H1 (cell line): ENCODE measurements around the gene UBE4B. TPM values are rescaled to one million over a fixed set of nuclear protein-coding genes. Genes with fewer than 3 reads are reported as not detected.

ENCODE experiments used
- CTCF ChIA-PET: fragments of 300-600 bp; sonication (Branson Sonifier 250); formaldehyde crosslinking; loops from one replicate; lab custom pipeline; 2021; ENCODE audit not compliant: partially characterized antibody; lab: Charles Lee
- POLR2A ChIA-PET: fragments of 300-600 bp; sonication (Branson Sonifier 250); formaldehyde crosslinking; loops from one replicate; lab custom pipeline; 2021; ENCODE audit warnings: inconsistent platforms; ENCODE audit not compliant: partially characterized antibody; lab: Charles Lee
- DNase-seq, 2 experiments: peaks; one replicate each; pipeline versions ENCODE4 v3.0.0 to v3.0.0-alpha.2; 2010 to 2022; ENCODE audit warnings: low spot score in 2 of 2, low read depth in 1 of 2, mixed read lengths in 1 of 2
- FAIRE-seq: peaks from 2 replicates; lab custom pipeline; 2011; peaks lifted over from hg19 to GRCh38; lab: Jason Lieb, UNC
- H2AFZ ChIP-seq: 2 replicates; pipeline ENCODE4 v1.8.1; 2012; ENCODE audit warnings: low read length, inconsistent platforms
- H2AK5ac ChIP-seq: 2 replicates; pipeline ENCODE4 v1.6.1; 2013; ENCODE audit warnings: low read depth, low read length
- H2BK120ac ChIP-seq: replicated peaks from 2 replicates; pipeline ENCODE3; 2013; ENCODE audit warnings: low read depth, low read length, inconsistent platforms
- H2BK12ac ChIP-seq: 2 replicates; pipeline ENCODE4 v1.6.1; 2013; ENCODE audit warnings: low read depth, low read length
- H2BK15ac ChIP-seq: 2 replicates; pipeline ENCODE4 v1.6.1; 2013; ENCODE audit warnings: low read length
- H2BK20ac ChIP-seq: 2 replicates; pipeline ENCODE4 v1.6.1; 2013; ENCODE audit warnings: low read length
- H2BK5ac ChIP-seq: 2 replicates; pipeline ENCODE4 v1.6.1; 2013; ENCODE audit warnings: low read depth, low read length
- H3K14ac ChIP-seq: 2 replicates; pipeline ENCODE4 v1.6.1; 2013; ENCODE audit warnings: inconsistent platforms; ENCODE audit not compliant: insufficient read length
- H3K18ac ChIP-seq: 2 replicates; pipeline ENCODE4 v1.6.1; 2013; ENCODE audit warnings: low read length; ENCODE audit errors: extremely low read depth
- H3K23ac ChIP-seq: 2 replicates; pipeline ENCODE4 v1.6.1; 2013; ENCODE audit warnings: inconsistent platforms; ENCODE audit not compliant: insufficient read length
- H3K23me2 ChIP-seq: 2 replicates; pipeline ENCODE4 v1.6.1; 2013; ENCODE audit warnings: low read depth, low read length
- H3K27ac ChIP-seq: 2 replicates; pipeline ENCODE4 v1.6.1; 2011; ENCODE audit warnings: low read depth, low read length, inconsistent platforms
- H3K27me3 ChIP-seq, 4 experiments: replicated peaks in 1 of 4; 1 replicate in 1 of 4; 2 replicates in 3 of 4; pipeline versions ENCODE4 v1.6.1 to v1.8.1; 2011 to 2013; ENCODE audit warnings: low read length in 3 of 4, mild to moderate bottlenecking in 3 of 4, inconsistent platforms in 2 of 4, mixed read lengths in 2 of 4, moderate library complexity in 1 of 4; ENCODE audit not compliant: control insufficient read depth in 3 of 4, insufficient read depth in 3 of 4; ENCODE audit errors: extremely low read depth in 1 of 4
- H3K36me3 ChIP-seq, 4 experiments: 2 replicates each; pipeline versions ENCODE4 v1.6.1 to v1.8.1; 2011 to 2013; ENCODE audit warnings: mild to moderate bottlenecking in 4 of 4, low read length in 3 of 4, moderate library complexity in 2 of 4, control low read depth in 1 of 4, inconsistent platforms in 1 of 4; ENCODE audit not compliant: insufficient read depth in 4 of 4, control insufficient read depth in 2 of 4
- H3K4ac ChIP-seq: replicated peaks from 2 replicates; pipeline ENCODE3; 2013; ENCODE audit warnings: low read length, low read depth, mixed read lengths, inconsistent platforms; ENCODE audit not compliant: insufficient read length
- H3K4me1 ChIP-seq, 4 experiments: replicated peaks in 1 of 4; 1 replicate in 1 of 4; 2 replicates in 3 of 4; pipeline versions ENCODE4 v1.6.1 to v1.8.1; 2011 to 2013; ENCODE audit warnings: low read length in 3 of 4, inconsistent platforms in 2 of 4, mixed read lengths in 1 of 4; ENCODE audit not compliant: insufficient read depth in 4 of 4, control insufficient read depth in 3 of 4
- H3K4me2 ChIP-seq, 2 experiments: 2 replicates each; pipeline versions ENCODE4 v1.6.1 to v1.8.1; 2011 to 2013; ENCODE audit warnings: low read depth in 2 of 2, low read length in 2 of 2, control low read depth in 1 of 2, inconsistent platforms in 1 of 2, mild to moderate bottlenecking in 1 of 2; ENCODE audit not compliant: insufficient read depth in 1 of 2
- H3K4me3 ChIP-seq, 4 experiments: fragments of 200-600, 300-600 bp in 1 of 4; sonication (generic), shearing (Covaris generic), sonication (Bioruptor Twin) in 1 of 4; 2 replicates each; pipeline versions ENCODE4 v1.5.1 to v1.8.1; 2011 to 2016; ENCODE audit warnings: low read length in 4 of 4, low read depth in 3 of 4, control low read depth in 2 of 4, inconsistent platforms in 2 of 4, mild to moderate bottlenecking in 2 of 4, mixed read lengths in 1 of 4, moderate library complexity in 1 of 4; ENCODE audit not compliant: insufficient read depth in 2 of 4; ENCODE audit errors: extremely low read depth in 1 of 4
- H3K56ac ChIP-seq: replicated peaks from 2 replicates; pipeline ENCODE3; 2013; ENCODE audit warnings: low read depth, mild to moderate bottlenecking, mixed read lengths, low read length, inconsistent platforms; ENCODE audit not compliant: insufficient read length
- H3K79me1 ChIP-seq: 2 replicates; pipeline ENCODE4 v1.6.1; 2013; ENCODE audit warnings: low read depth, low read length, control low read depth
- H3K79me2 ChIP-seq, 2 experiments: 2 replicates each; pipeline versions ENCODE4 v1.6.1 to v1.8.1; 2012 to 2013; ENCODE audit warnings: low read length in 2 of 2, mild to moderate bottlenecking in 2 of 2, inconsistent platforms in 1 of 2; ENCODE audit not compliant: insufficient read depth in 2 of 2, control insufficient read depth in 1 of 2
- H3K9ac ChIP-seq, 4 experiments: replicated peaks in 1 of 4; 1 replicate in 1 of 4; 2 replicates in 3 of 4; pipeline versions ENCODE4 v1.6.1 to v1.8.1; 2011 to 2013; ENCODE audit warnings: low read depth in 3 of 4, low read length in 3 of 4, control low read depth in 2 of 4, mild to moderate bottlenecking in 2 of 4, moderate library complexity in 2 of 4, inconsistent platforms in 1 of 4; ENCODE audit errors: extremely low read depth in 1 of 4
- H3K9me3 ChIP-seq, 2 experiments: 2 replicates each; pipeline versions ENCODE4 v1.6.1 to v1.8.1; 2012 to 2013; ENCODE audit warnings: mild to moderate bottlenecking in 2 of 2, moderate library complexity in 2 of 2, control low read depth in 1 of 2, inconsistent platforms in 1 of 2, low read depth in 1 of 2, low read length in 1 of 2, mixed read lengths in 1 of 2; ENCODE audit not compliant: insufficient read depth in 2 of 2
- H4K20me1 ChIP-seq, 2 experiments: replicated peaks in 1 of 2; 2 replicates each; pipeline versions ENCODE3 to v1.8.1; 2011 to 2013; ENCODE audit warnings: inconsistent platforms in 2 of 2, low read length in 2 of 2, mild to moderate bottlenecking in 1 of 2; ENCODE audit not compliant: insufficient read depth in 2 of 2, control insufficient read depth in 1 of 2
- H4K5ac ChIP-seq: 2 replicates; pipeline ENCODE4 v1.6.1; 2013; ENCODE audit warnings: low read length, low read depth, mixed read lengths, inconsistent platforms; ENCODE audit not compliant: insufficient read length
- H4K8ac ChIP-seq: 2 replicates; pipeline ENCODE4 v1.8.0; 2013; ENCODE audit warnings: mild to moderate bottlenecking, moderate library complexity, low read length, inconsistent platforms; ENCODE audit not compliant: insufficient read depth; ENCODE audit errors: extremely low read depth
- H4K91ac ChIP-seq: replicated peaks from 2 replicates; pipeline ENCODE3; 2013; ENCODE audit warnings: low read length, mixed read lengths, inconsistent platforms; ENCODE audit not compliant: insufficient read length
- BACH1 ChIP-seq: IDR thresholded peaks from 2 replicates; pipeline ENCODE4 v1.6.1; 2012; ENCODE audit warnings: low read length, improper control_type of control experiment
- CHD2 ChIP-seq: IDR thresholded peaks from 2 replicates; pipeline ENCODE4 v1.6.1; 2012; ENCODE audit warnings: low read length, improper control_type of control experiment
- CREB1 ChIP-seq: IDR thresholded peaks from 2 replicates; pipeline ENCODE4 v1.6.1; 2012; ENCODE audit warnings: inconsistent platforms
- EP300 ChIP-seq, 2 experiments: IDR thresholded peaks; 1 replicate in 1 of 2; 2 replicates in 1 of 2; pipeline ENCODE4 v1.6.1; 2011 to 2012; ENCODE audit warnings: low read depth in 2 of 2, low read length in 2 of 2, mild to moderate bottlenecking in 2 of 2, borderline replicate concordance in 1 of 2, inconsistent platforms in 1 of 2, moderate library complexity in 1 of 2
- HDAC6 ChIP-seq: IDR thresholded peaks from one replicate; pipeline ENCODE4 v1.7.1; 2012; ENCODE audit warnings: low read depth, mild to moderate bottlenecking, inconsistent platforms, low read length, moderate library complexity
- JUN ChIP-seq: IDR thresholded peaks from 2 replicates; pipeline ENCODE4 v1.6.1; 2011; ENCODE audit warnings: low read depth, mild to moderate bottlenecking, improper control_type of control experiment, low read length
- JUND ChIP-seq: IDR thresholded peaks from 2 replicates; pipeline ENCODE4 v1.6.1; 2011; ENCODE audit warnings: mild to moderate bottlenecking, improper control_type of control experiment, low read length
- NANOG ChIP-seq: IDR thresholded peaks from 2 replicates; pipeline ENCODE4 v1.6.1; 2011; ENCODE audit warnings: low read length, low read depth, mild to moderate bottlenecking, inconsistent platforms; ENCODE audit not compliant: insufficient read depth, poor library complexity, severe bottlenecking
- PHF8 ChIP-seq: fragments of 200-600 bp; sonication (generic); conservative IDR thresholded peaks from 2 replicates; pipeline ENCODE4 v1.7.1; 2012; ENCODE audit warnings: low read depth, mild to moderate bottlenecking, inconsistent platforms, low read length, moderate library complexity
- RBBP5 ChIP-seq: IDR thresholded peaks from 2 replicates; pipeline ENCODE4 v1.7.1; 2012; ENCODE audit warnings: low read depth, mild to moderate bottlenecking, inconsistent platforms, low read length, moderate library complexity, borderline replicate concordance
- RFX5 ChIP-seq: IDR thresholded peaks from 2 replicates; pipeline ENCODE4 v1.6.1; 2011; ENCODE audit warnings: low read depth, low read length, improper control_type of control experiment, borderline replicate concordance
- SAP30 ChIP-seq: fragments of 300-600 bp; sonication (generic); IDR thresholded peaks from 2 replicates; pipeline ENCODE4 v1.7.1; 2012; ENCODE audit warnings: low read length, moderate library complexity, mild to moderate bottlenecking, inconsistent platforms; ENCODE audit not compliant: insufficient read depth, insufficient replicate concordance
- SIX5 ChIP-seq: IDR thresholded peaks from 2 replicates; pipeline ENCODE4 v1.6.1; 2011; ENCODE audit warnings: mild to moderate bottlenecking, low read depth, low read length
- TCF12 ChIP-seq: IDR thresholded peaks from 2 replicates; pipeline ENCODE4 v1.6.1; 2011; ENCODE audit warnings: low read depth, mild to moderate bottlenecking, low read length
- ZNF274 ChIP-seq: IDR thresholded peaks from 2 replicates; pipeline ENCODE4 v1.7.0; 2012; ENCODE audit warnings: low read length, borderline replicate concordance; ENCODE audit errors: extremely low read depth
- WGBS, 2 experiments: shearing (Covaris generic) in 1 of 2; methylation state at CpG; one replicate each; pipeline versions ENCODE4 v1.1.6 to v1.1.7; 2013 to 2015; ENCODE audit warnings: low lambda C conversion rate in 2 of 2, mixed read lengths in 2 of 2, inconsistent platforms in 1 of 2, low coverage in 1 of 2, missing lambda C conversion rate in 1 of 2; ENCODE audit not compliant: insufficient replicate concordance in 2 of 2, insufficient coverage in 1 of 2, insufficient read length in 1 of 2; ENCODE audit errors: extremely low coverage in 1 of 2, missing lambda C conversion rate in 1 of 2; 5-methylcytosine and 5-hydroxymethylcytosine counted together
- polyA plus RNA-seq, 7 experiments: library from polyadenylated mRNA; depleted of rRNA in 3 of 7; stranded (reverse) in 5 of 7; unstranded in 2 of 7; fragments of >200 nt in 5 of 7; fragments of 200-250 nt in 2 of 7; gene quantifications; 1 replicate in 5 of 7; 2 replicates in 1 of 7; 4 replicates in 1 of 7; pipeline versions ENCODE4 v1.2.1 to v1.2.3, GENCODE V29; 2011 to 2013; ENCODE audit warnings: missing spikeins in 2 of 7, mixed read lengths in 2 of 7
- total RNA-seq: library from RNA; stranded (reverse); fragmentation: NEBNext Ultra II Directional; extraction: Animal tissue kit (Norgen Biotek cat#: 25700); gene quantifications from 2 replicates; pipeline ENCODE4 v1.2.1, GENCODE V29; 2021

UBE4B gene
- total and polyA plus RNA-seq, 2 of the 8 experiments (the other 6 are each of a cell fraction or from before 2014, with no cell fraction given), result 24.5 to 90.1 TPM

GRCh38 chr1:10121688-10122087, 88.9 kb downstream of the UBE4B start:
- no peak overlapping the region for H4K8ac ChIP-seq
- H3K14ac ChIP-seq, result no peak overlapping the region
- H3K4me2 ChIP-seq, result no peak overlapping the region
- H2BK20ac ChIP-seq, result no peak overlapping the region
- WGBS, 2 experiments, result 87% methylated on average over 7 of the region's 7 CpGs; no CpG with 5 or more reads in 1 of the 2 experiments
- H3K4me3 ChIP-seq, result no peak overlapping the region
- no peak overlapping the region for H4K5ac ChIP-seq
- ChIA-PET CTCF (interaction anchor here (1.5 kb wide), 1 partner anchor 31 kb away, joined by 5 read pairs; no protein-coding TSS in a partner anchor), POLR2A (no interaction called here)
- H2AFZ ChIP-seq, result no peak overlapping the region
- no peak overlapping the region for H3K23ac ChIP-seq
- no peaks in the 10 kb centered on the region for H3K79me1 ChIP-seq
- no peaks in the 10 kb centered on the region for H4K20me1 ChIP-seq
- H3K4ac ChIP-seq, result no peak overlapping the region
- no peak overlapping the region for H2BK12ac ChIP-seq
- H3K27me3 ChIP-seq, result no peaks in the 10 kb centered on the region
- H2BK120ac ChIP-seq, result no peak overlapping the region
- H2BK15ac ChIP-seq, result no peak overlapping the region
- H3K56ac ChIP-seq, result no peak overlapping the region
- FAIRE-seq (no peak), DNase-seq (no peak)
- H3K36me3 ChIP-seq, result peaks cover 2 to 30% (median 22%) of the 10 kb centered on the region in 4 experiments; a peak in 6 of 8 replicates
- no peaks in the 10 kb centered on the region for H3K79me2 ChIP-seq
- TF ChIP-seq RFX5 (no peak), HDAC6 (no peak), TCF12 (no peak), EP300 (IDR thresholded peaks at IDR 0.05; ENCODE audit: borderline replicate concordance in 1 of 2, low read depth in 2 of 2, low read length in 2 of 2) (no peak), SAP30 (no peak), PHF8 (no peak), ZNF274 (no peak), SIX5 (no peak), RBBP5 (no peak), CHD2 (no peak), CREB1 (no peak), NANOG (no peak), BACH1 (no peak), JUND (no peak), JUN (no peak)
- H2AK5ac ChIP-seq, result no peak overlapping the region
- H3K4me1 ChIP-seq, result no peaks in the 10 kb centered on the region
- no peaks in the 10 kb centered on the region for H3K9me3 ChIP-seq
- no peak overlapping the region for H2BK5ac ChIP-seq
- no peak overlapping the region for H3K27ac ChIP-seq
- H3K23me2 ChIP-seq, result no peaks in the 10 kb centered on the region
- H4K91ac ChIP-seq, result no peak overlapping the region
- H3K9ac ChIP-seq, result no peak overlapping the region
- H3K18ac ChIP-seq, result no peak overlapping the region
